HEK293 (cell line): ENCODE data around the gene CAMK2N1.

ENCODE experiments used
- CTCF ChIA-PET: fragments of 350-600 bp; formaldehyde crosslinking; extraction: SDS; loops from one replicate; lab custom pipeline; 2021; ENCODE audit warnings: antibody characterized with exemption; lab: Yijun Ruan, JAX
- POLR2A ChIA-PET: fragments of 300-600 bp; formaldehyde crosslinking; extraction: SDS; loops from one replicate; lab custom pipeline; 2020; ENCODE audit warnings: antibody characterized with exemption, inconsistent platforms; lab: Yijun Ruan, JAX
- H3K27ac ChIP-seq: fragments of 200-500 bp; sonication (Bioruptor generic); 2 replicates; pipeline ENCODE4 v1.5.1; 2014; ENCODE audit warnings: low read depth, low read length, control low read depth, inconsistent platforms; ENCODE audit errors: extremely low read depth
- H3K36me3 ChIP-seq, 2 experiments: fragments of 200-500 bp in 1 of 2; sonication (Bioruptor generic) in 1 of 2; 1 replicate in 1 of 2; 2 replicates in 1 of 2; pipeline ENCODE4 v1.5.1; 2014 to 2017; ENCODE audit warnings: inconsistent platforms in 2 of 2, low read length in 2 of 2; ENCODE audit not compliant: control insufficient read depth in 2 of 2, insufficient read depth in 1 of 2
- H3K4me1 ChIP-seq: fragments of 200-500 bp; sonication (Bioruptor generic); 2 replicates; pipeline ENCODE4 v1.5.1; 2014; ENCODE audit warnings: mild to moderate bottlenecking, low read length, inconsistent platforms; ENCODE audit not compliant: control insufficient read depth, insufficient read depth
- H3K4me3 ChIP-seq: 2 replicates; pipeline ENCODE4 v1.5.1; 2011; ENCODE audit warnings: low read depth, mild to moderate bottlenecking, control low read depth, low read length, moderate library complexity
- H3K9me3 ChIP-seq: fragments of 200-500 bp; sonication (Bioruptor generic); 2 replicates; pipeline ENCODE4 v1.5.1; 2014; ENCODE audit warnings: low read depth, low read length, inconsistent platforms; ENCODE audit not compliant: control insufficient read depth, insufficient read depth
- GLIS1 ChIP-seq: fragments of 450-650 bp; formaldehyde crosslinking; IDR thresholded peaks from 2 replicates; pipeline ENCODE4 v1.5.1; 2016; ENCODE audit warnings: missing biosample characterization, missing genetic modification characterization
- KLF1 ChIP-seq: fragments of 450-650 bp; formaldehyde crosslinking; IDR thresholded peaks from 2 replicates; pipeline ENCODE4 v1.5.1; 2016; ENCODE audit warnings: missing biosample characterization, missing genetic modification characterization
- KLF10 ChIP-seq: fragments of 450-650 bp; IDR thresholded peaks from 2 replicates; pipeline ENCODE4 v1.5.1; 2018; ENCODE audit warnings: missing biosample characterization, mild to moderate bottlenecking, missing genetic modification characterization
- MZF1 ChIP-seq: fragments of 450-650 bp; formaldehyde crosslinking; IDR thresholded peaks from 2 replicates; pipeline ENCODE4 v1.5.1; 2017; ENCODE audit warnings: missing biosample characterization, missing genetic modification characterization, borderline replicate concordance
- OVOL3 ChIP-seq: fragments of 450-650 bp; formaldehyde crosslinking; IDR thresholded peaks from 2 replicates; pipeline ENCODE4 v1.5.1; 2016; ENCODE audit warnings: missing biosample characterization, missing genetic modification characterization
- SP2 ChIP-seq: fragments of 450-650 bp; formaldehyde crosslinking; IDR thresholded peaks from 2 replicates; pipeline ENCODE4 v1.5.1; 2016; ENCODE audit warnings: missing biosample characterization, missing genetic modification characterization
- ZNF10 ChIP-seq: fragments of 450-650 bp; formaldehyde crosslinking; IDR thresholded peaks from 2 replicates; pipeline ENCODE4 v1.5.1; 2017; ENCODE audit warnings: missing biosample characterization, missing genetic modification characterization
- ZNF112 ChIP-seq: fragments of 450-650 bp; formaldehyde crosslinking; IDR thresholded peaks from 2 replicates; pipeline ENCODE4 v1.5.0; 2017; ENCODE audit warnings: missing biosample characterization, missing genetic modification characterization
- ZNF132 ChIP-seq: fragments of 450-650 bp; formaldehyde crosslinking; IDR thresholded peaks from 2 replicates; pipeline ENCODE4 v1.5.1; 2017; ENCODE audit warnings: missing biosample characterization, missing genetic modification characterization, borderline replicate concordance
- ZNF133 ChIP-seq: fragments of 450-650 bp; formaldehyde crosslinking; IDR thresholded peaks from 2 replicates; pipeline ENCODE4 v1.5.1; 2016; ENCODE audit warnings: missing biosample characterization, missing genetic modification characterization
- ZNF155 ChIP-seq: fragments of 450-650 bp; formaldehyde crosslinking; IDR thresholded peaks from 2 replicates; pipeline ENCODE4 v1.5.1; 2016; ENCODE audit warnings: missing biosample characterization, missing genetic modification characterization
- ZNF19 ChIP-seq: fragments of 450-650 bp; formaldehyde crosslinking; IDR thresholded peaks from 2 replicates; pipeline ENCODE4; 2016; ENCODE audit warnings: missing biosample characterization, missing genetic modification characterization, low read depth
- ZNF24 ChIP-seq: fragments of 450-650 bp; formaldehyde crosslinking; IDR thresholded peaks from 2 replicates; pipeline ENCODE4 v1.5.1; 2016; ENCODE audit warnings: missing biosample characterization, missing genetic modification characterization
- ZNF266 ChIP-seq: fragments of 450-650 bp; formaldehyde crosslinking; IDR thresholded peaks from 2 replicates; pipeline ENCODE4 v1.5.1; 2016; ENCODE audit warnings: missing biosample characterization, missing genetic modification characterization, low read depth
- ZNF302 ChIP-seq: fragments of 450-650 bp; formaldehyde crosslinking; IDR thresholded peaks from 2 replicates; pipeline ENCODE4 v1.5.1; 2016; ENCODE audit warnings: missing biosample characterization, missing genetic modification characterization, low read depth
- ZNF341 ChIP-seq: fragments of 450-650 bp; formaldehyde crosslinking; IDR thresholded peaks from 2 replicates; pipeline ENCODE4; 2016; ENCODE audit warnings: low read depth, missing biosample characterization, missing genetic modification characterization
- ZNF366 ChIP-seq: fragments of 450-650 bp; formaldehyde crosslinking; conservative IDR thresholded peaks from 2 replicates; pipeline ENCODE4 v1.5.1; 2016; ENCODE audit warnings: missing biosample characterization, missing genetic modification characterization
- ZNF394 ChIP-seq: fragments of 450-650 bp; formaldehyde crosslinking; IDR thresholded peaks from 2 replicates; pipeline ENCODE4 v1.5.1; 2016; ENCODE audit warnings: missing biosample characterization, missing genetic modification characterization, mild to moderate bottlenecking, moderate library complexity, borderline replicate concordance
- ZNF501 ChIP-seq: fragments of 450-650 bp; formaldehyde crosslinking; IDR thresholded peaks from 2 replicates; pipeline ENCODE4 v1.5.1; 2016; ENCODE audit warnings: missing biosample characterization, missing genetic modification characterization
- ZNF549 ChIP-seq: fragments of 450-650 bp; IDR thresholded peaks from 2 replicates; pipeline ENCODE4 v1.5.1; 2018; ENCODE audit warnings: missing biosample characterization, missing genetic modification characterization, mild to moderate bottlenecking, inconsistent platforms, moderate library complexity
- ZNF555 ChIP-seq: fragments of 450-650 bp; formaldehyde crosslinking; conservative IDR thresholded peaks from 2 replicates; pipeline ENCODE4 v1.5.1; 2017; ENCODE audit warnings: missing biosample characterization, mild to moderate bottlenecking, missing genetic modification characterization, inconsistent platforms
- ZNF76 ChIP-seq: fragments of 450-650 bp; formaldehyde crosslinking; IDR thresholded peaks from 2 replicates; pipeline ENCODE4; 2016; ENCODE audit warnings: low read depth, missing biosample characterization, missing genetic modification characterization, borderline replicate concordance
- ZNF830 ChIP-seq: fragments of 450-650 bp; IDR thresholded peaks from 2 replicates; pipeline ENCODE4 v1.5.0; 2018; ENCODE audit warnings: missing biosample characterization, missing genetic modification characterization, low read depth, mild to moderate bottlenecking, moderate library complexity
- ZNF837 ChIP-seq: fragments of 450-650 bp; formaldehyde crosslinking; IDR thresholded peaks from 2 replicates; pipeline ENCODE4 v1.5.1; 2016; ENCODE audit warnings: missing biosample characterization, missing genetic modification characterization
- ZXDB ChIP-seq: fragments of 450-650 bp; formaldehyde crosslinking; IDR thresholded peaks from 2 replicates; pipeline ENCODE4 v1.5.1; 2016; ENCODE audit warnings: missing biosample characterization, missing genetic modification characterization
- TF ChIP-seq, protein P1 (sequence below): fragments of 450-650 bp; formaldehyde crosslinking; IDR thresholded peaks from 2 replicates; pipeline ENCODE4 v1.5.1; 2016; ENCODE audit warnings: missing biosample characterization, missing genetic modification characterization
- TF ChIP-seq, protein P2 (sequence below): fragments of 450-650 bp; formaldehyde crosslinking; IDR thresholded peaks from 2 replicates; pipeline ENCODE4 v1.5.1; 2016; ENCODE audit warnings: missing biosample characterization, missing genetic modification characterization
- TF ChIP-seq, protein P3 (sequence below): fragments of 450-650 bp; formaldehyde crosslinking; optimal IDR thresholded peaks from 2 replicates; pipeline ENCODE3; 2016; ENCODE audit warnings: missing biosample characterization, mild to moderate bottlenecking, missing genetic modification characterization
- TF ChIP-seq, protein P4 (sequence below): fragments of 450-650 bp; formaldehyde crosslinking; IDR thresholded peaks from 2 replicates; pipeline ENCODE4 v1.5.1; 2017; ENCODE audit warnings: missing biosample characterization, mild to moderate bottlenecking, missing genetic modification characterization, moderate library complexity
- TF ChIP-seq, protein P5 (sequence below): fragments of 450-650 bp; formaldehyde crosslinking; IDR thresholded peaks from 2 replicates; pipeline ENCODE4 v1.5.1; 2017; ENCODE audit warnings: missing biosample characterization, missing genetic modification characterization

The CAMK2N1 gene

DNA sequence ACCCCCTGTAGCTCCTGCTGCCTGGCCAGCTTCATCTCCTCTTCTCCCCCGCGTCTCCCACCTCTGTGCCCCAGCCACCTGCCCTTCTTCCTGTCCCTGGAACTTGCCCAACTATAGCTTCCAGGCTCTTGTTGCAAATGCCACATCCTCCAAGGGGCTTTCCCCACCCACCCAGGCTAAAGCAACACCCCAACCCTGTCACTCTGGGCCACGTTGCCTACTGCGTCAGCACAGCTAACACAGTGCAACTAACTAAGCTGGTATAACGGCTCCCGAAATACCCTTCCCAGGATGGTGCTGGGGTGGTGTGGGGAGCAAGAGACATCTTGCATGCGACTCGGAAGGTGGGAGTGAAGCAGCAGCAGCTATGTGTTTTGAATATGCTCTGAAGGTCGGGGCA is 19.7 kb downstream of the CAMK2N1 start:
- CTCF ChIA-PET = interaction anchor here (0.6 to 2.2 kb wide), 3 partner anchors 28 to 365 kb away, joined by 3 to 12 read pairs (median 5); no protein-coding TSS in a partner anchor
- no peak overlapping the region for H3K27ac ChIP-seq
- H3K4me3 ChIP-seq = no peak overlapping the region
- no peak for TF ChIP-seq KLF10 (tag by site-specific recombination)
- TF ChIP-seq SP2 (tag by site-specific recombination) = no peak
- TF ChIP-seq, protein P1, sequence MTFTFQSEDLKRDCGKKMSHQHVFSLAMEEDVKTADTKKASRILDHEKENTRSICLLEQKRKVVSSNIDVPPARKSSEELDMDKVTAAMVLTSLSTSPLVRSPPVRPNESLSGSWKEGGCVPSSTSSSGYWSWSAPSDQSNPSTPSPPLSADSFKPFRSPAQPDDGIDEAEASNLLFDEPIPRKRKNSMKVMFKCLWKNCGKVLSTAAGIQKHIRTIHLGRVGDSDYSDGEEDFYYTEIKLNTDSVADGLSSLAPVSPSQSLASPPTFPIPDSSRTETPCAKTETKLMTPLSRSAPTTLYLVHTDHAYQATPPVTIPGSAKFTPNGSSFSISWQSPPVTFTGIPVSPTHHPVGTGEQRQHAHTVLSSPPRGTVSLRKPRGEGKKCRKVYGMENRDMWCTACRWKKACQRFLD (tag by site-specific recombination) = no peak
- TF ChIP-seq ZNF549 (tag by site-specific recombination) = no peak
- no peak for TF ChIP-seq MZF1 (tag by site-specific recombination)
- TF ChIP-seq OVOL3 (tag by site-specific recombination) = no peak
- no peak for TF ChIP-seq ZNF341 (tag by site-specific recombination)
- no peak for TF ChIP-seq ZNF10 (tag by site-specific recombination)
- TF ChIP-seq ZNF394 (tag by site-specific recombination) = no peak
- TF ChIP-seq ZNF266 (tag by site-specific recombination) = no peak
- TF ChIP-seq, protein P2, sequence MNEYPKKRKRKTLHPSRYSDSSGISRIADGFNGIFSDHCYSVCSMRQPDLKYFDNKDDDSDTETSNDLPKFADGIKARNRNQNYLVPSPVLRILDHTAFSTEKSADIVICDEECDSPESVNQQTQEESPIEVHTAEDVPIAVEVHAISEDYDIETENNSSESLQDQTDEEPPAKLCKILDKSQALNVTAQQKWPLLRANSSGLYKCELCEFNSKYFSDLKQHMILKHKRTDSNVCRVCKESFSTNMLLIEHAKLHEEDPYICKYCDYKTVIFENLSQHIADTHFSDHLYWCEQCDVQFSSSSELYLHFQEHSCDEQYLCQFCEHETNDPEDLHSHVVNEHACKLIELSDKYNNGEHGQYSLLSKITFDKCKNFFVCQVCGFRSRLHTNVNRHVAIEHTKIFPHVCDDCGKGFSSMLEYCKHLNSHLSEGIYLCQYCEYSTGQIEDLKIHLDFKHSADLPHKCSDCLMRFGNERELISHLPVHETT (tag by site-specific recombination) = no peak
- TF ChIP-seq, protein P3, sequence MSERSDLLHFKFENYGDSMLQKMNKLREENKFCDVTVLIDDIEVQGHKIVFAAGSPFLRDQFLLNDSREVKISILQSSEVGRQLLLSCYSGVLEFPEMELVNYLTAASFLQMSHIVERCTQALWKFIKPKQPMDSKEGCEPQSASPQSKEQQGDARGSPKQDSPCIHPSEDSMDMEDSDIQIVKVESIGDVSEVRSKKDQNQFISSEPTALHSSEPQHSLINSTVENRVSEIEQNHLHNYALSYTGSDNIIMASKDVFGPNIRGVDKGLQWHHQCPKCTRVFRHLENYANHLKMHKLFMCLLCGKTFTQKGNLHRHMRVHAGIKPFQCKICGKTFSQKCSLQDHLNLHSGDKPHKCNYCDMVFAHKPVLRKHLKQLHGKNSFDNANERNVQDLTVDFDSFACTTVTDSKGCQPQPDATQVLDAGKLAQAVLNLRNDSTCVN = no peak
- no peak for TF ChIP-seq ZNF830 (tag by site-specific recombination)
- no peak for TF ChIP-seq KLF1 (tag by site-specific recombination)
- TF ChIP-seq, all 188 proteins: peak for 0
- no peaks in the 10 kb centered on the region for H3K4me1 ChIP-seq
- H3K9me3 ChIP-seq = no peaks in the 10 kb centered on the region
- no peaks in the 10 kb centered on the region for H3K36me3 ChIP-seq
- POLR2A ChIA-PET = no interaction called here

DNA sequence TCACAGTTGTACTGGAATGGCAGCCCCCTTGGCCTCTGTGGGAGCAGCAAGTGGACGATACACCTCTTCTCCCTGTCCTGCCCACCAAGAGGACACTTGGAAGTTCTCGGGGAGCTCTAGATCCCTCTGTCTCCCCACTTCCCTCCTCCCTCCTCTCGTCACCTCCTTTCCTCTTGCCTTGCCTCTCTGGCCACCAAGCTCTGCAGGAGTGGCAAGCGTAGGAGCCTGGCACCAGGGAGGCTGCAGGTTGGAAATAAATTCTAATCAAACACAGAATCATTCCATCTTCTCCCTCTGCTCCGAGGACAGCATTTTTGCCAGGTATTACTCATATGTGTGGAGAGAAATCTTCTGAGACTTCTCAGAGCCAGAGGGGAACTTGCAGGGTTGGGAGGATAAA is 20.8 kb downstream of the CAMK2N1 start:
- CTCF ChIA-PET = interaction anchor here (0.8 to 2.2 kb wide), 3 partner anchors 29 to 312 kb away, joined by 3 to 12 read pairs (median 4); no protein-coding TSS in a partner anchor
- Histone ChIP-seq H3K4me3 (no peak overlapping the region), H3K4me1 (no peaks in the 10 kb centered on the region), H3K36me3 (no peaks in the 10 kb centered on the region), H3K9me3 (no peaks in the 10 kb centered on the region), H3K27ac (no peak overlapping the region)
- POLR2A ChIA-PET = interaction anchor here (0.5 to 1.0 kb wide), 2 partner anchors 19 to 313 kb away, joined by 3 to 4 read pairs; no protein-coding TSS in a partner anchor
- no peak for TF ChIP-seq ZNF24 (tag by site-specific recombination)
- no peak for TF ChIP-seq ZXDB (tag by site-specific recombination)
- TF ChIP-seq, protein P4, sequence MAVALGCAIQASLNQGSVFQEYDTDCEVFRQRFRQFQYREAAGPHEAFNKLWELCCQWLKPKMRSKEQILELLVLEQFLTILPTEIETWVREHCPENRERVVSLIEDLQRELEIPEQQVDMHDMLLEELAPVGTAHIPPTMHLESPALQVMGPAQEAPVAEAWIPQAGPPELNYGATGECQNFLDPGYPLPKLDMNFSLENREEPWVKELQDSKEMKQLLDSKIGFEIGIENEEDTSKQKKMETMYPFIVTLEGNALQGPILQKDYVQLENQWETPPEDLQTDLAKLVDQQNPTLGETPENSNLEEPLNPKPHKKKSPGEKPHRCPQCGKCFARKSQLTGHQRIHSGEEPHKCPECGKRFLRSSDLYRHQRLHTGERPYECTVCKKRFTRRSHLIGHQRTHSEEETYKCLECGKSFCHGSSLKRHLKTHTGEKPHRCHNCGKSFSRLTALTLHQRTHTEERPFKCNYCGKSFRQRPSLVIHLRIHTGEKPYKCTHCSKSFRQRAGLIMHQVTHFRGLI (tag by site-specific recombination) = no peak
- no peak for TF ChIP-seq ZNF302 (tag by site-specific recombination)
- no peak for TF ChIP-seq ZNF19 (tag by site-specific recombination)
- no peak for TF ChIP-seq ZNF501 (tag by site-specific recombination)
- no peak for TF ChIP-seq ZNF366
- TF ChIP-seq ZNF133 (tag by site-specific recombination) = no peak
- TF ChIP-seq ZNF837 (tag by site-specific recombination) = no peak
- no peak for TF ChIP-seq GLIS1 (tag by site-specific recombination)
- no peak for TF ChIP-seq ZNF112 (tag by site-specific recombination)
- TF ChIP-seq ZNF155 = no peak
- no peak for TF ChIP-seq ZNF132 (tag by site-specific recombination)
- TF ChIP-seq, protein P5, sequence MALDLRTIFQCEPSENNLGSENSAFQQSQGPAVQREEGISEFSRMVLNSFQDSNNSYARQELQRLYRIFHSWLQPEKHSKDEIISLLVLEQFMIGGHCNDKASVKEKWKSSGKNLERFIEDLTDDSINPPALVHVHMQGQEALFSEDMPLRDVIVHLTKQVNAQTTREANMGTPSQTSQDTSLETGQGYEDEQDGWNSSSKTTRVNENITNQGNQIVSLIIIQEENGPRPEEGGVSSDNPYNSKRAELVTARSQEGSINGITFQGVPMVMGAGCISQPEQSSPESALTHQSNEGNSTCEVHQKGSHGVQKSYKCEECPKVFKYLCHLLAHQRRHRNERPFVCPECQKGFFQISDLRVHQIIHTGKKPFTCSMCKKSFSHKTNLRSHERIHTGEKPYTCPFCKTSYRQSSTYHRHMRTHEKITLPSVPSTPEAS (tag by site-specific recombination) = no peak
- TF ChIP-seq ZNF76 (tag by site-specific recombination) = no peak
- no peak for TF ChIP-seq ZNF555 (tag by site-specific recombination)
